Limb (tissue), 2 donors: ENCODE results near the gene KXD1.

Experiments
- DNase-seq, 2 donors: peaks; one replicate each; pipeline ENCODE4 v3.0.0-alpha.2; 2016; ENCODE audit errors: extremely low spot score in 2 of 2

KXD1 gene

DNA sequence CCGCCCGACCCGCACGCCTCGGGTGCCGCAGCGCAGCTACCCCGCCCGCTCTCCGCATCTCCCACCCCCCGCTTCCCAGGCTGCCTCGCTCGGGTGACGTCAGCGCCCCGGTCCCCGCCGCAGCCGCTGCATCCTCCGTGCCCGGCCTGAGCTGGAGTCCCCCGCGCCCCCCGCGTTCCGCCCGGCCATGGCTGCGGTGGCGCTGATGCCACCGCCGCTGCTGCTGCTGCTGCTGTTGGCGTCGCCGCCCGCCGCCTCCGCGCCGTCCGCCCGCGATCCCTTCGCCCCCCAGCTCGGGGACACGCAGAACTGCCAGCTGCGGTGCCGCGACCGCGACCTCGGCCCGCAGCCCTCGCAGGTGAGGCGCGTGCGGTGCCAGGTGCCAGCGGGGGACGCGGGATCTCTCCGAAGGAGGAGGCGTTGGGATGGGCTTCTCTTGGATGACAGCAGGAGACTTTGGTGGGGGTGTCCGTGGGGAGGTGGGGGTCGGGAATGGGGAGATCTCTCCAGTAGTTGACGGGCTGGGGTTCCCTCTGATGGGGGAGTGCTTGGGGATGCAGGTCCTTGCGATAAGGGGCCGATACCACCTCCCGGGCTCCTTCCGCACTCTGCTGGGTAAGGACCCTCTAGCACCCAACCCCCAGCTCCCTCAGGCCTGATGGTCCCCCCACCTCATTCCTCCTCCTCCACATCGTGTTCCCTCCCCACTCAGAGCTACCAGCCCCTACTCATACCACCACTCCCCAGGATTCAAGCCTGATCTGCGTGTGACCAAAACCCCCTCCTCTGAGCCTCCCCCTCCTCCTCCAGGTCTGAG is 55.3 kb downstream of the KXD1 start, which contains the start of gene TMEM59L:
TMEM59L (plus strand) TSS at position 99 of the 817 bp plus-strand sequence; CDS start at position 188, 89 bp downstream.
- peak in 1 of 2 donors; percentile 84 for DNase-seq

DNA sequence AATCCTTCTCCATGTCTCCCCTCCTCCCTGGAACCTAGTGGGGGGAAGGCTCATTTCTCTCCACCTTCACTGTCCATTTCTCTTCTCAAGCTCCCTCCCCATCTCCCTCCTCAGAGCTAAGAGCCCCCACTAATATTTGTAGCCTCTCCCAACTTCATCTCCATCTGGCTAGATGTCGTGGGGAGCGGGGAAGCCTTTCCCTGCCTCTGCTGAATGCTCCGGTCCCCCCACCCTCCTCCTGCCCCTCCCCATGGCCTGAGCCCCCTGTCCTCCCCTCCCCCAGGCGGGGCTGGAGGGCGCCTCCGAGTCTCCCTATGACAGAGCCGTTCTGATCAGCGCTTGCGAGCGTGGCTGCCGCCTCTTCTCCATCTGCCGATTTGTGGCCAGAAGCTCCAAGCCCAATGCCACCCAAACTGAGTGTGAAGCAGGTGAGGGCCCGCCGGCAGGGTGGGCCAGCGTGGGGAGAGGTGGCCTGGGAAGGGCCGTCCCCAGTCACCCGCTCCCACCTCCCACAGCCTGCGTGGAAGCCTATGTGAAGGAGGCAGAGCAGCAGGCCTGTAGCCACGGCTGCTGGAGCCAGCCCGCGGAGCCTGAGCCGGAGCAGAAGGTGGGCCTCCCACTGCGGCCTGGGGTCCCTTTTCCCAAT is 56.0 kb downstream of the KXD1 start:
- DNase-seq: no peak

DNA sequence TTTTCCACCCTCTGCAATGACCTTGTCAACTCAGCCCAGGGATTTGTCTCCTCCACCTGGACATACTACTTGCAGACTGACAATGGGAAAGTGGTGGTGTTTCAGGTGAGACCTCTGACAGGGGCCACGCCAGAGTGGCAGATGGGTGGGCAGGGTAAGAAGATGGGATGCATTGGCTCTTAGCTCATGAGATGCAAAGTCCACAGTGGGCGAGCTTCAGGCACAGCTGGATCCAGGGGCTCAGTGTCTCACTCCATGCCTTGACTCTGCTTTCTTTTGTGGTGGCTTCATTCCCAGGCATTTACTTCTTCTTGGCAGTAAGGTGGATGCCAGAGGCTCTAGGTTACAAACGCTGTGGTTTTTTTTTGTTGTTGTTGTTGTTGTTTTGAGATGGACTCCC is 58.4 kb downstream of the KXD1 start:
- no peak for DNase-seq

DNA sequence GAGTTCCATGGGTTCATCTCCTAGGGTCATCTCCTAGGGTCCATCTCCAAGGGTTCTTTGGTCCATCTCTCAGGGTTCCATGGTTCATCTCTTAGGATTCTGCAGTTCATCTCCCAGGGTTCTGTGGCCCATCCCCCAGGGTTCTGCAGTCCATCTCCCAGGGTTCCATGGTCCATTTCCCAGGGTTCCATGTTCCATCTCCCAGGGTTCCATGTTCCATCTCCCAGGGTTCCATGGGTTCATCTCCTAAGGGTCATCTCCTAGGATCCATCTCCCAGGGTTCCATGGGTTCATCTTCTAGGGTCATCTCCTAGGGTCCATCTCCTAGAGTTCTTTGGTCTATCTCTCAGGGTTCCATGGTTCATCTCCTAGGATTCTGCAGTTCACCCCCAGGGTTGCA is 59.9 kb downstream of the KXD1 start:
- no peak for DNase-seq

DNA sequence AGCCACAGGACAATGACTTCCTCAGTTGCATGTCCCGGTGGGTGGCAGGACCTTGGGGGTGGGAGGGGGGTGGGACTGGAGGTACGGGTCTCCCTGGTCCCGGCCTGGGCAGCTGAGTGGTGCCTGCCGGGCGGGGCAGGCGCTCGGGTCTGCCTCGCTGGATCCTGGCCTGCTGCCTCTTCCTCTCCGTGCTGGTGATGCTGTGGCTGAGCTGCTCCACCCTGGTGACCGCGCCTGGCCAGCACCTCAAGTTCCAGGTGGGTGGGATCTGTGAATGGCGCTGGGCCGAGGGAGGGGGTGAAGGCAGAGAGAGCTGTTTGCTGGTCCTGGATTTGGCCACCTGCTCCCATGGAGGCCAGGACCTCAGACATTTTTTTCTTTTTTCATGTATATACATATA is 60.6 kb downstream of the KXD1 start:
- no peak for DNase-seq
